ENCODE measurements around the gene ESRRG.

ESRRG gene

GRCh38 chr1:216606047-216606637 lies 117.1 kb downstream of the ESRRG start:
- Histone ChIP-seq H2BK120ac (ENCODE audit: low read depth, low read length) (no peak overlapping the region), H3K18ac (ENCODE audit: low read length) (no peak overlapping the region), H3K27me3 (ENCODE audit: control insufficient read depth in 3 of 3, insufficient read depth in 3 of 3, low read depth in 1 of 3, low read length in 3 of 3) (no peaks in the 10 kb centered on the region), H2BK5ac (ENCODE audit: low read length) (no peak overlapping the region), H3K27ac (replicated peaks; ENCODE audit: low read length) (no peak overlapping the region), H3K4ac (ENCODE audit: low read length) (no peak overlapping the region), H2BK12ac (ENCODE audit: low read length) (no peak overlapping the region), H3K9ac (ENCODE audit: low read depth, low read length, poor library complexity) (no peak overlapping the region), H3K14ac (ENCODE audit: low read length) (no peak overlapping the region), H4K8ac (ENCODE audit: low read depth, low read length) (no peak overlapping the region), H3K9me3 (replicated peaks in 1 of 2; ENCODE audit: control insufficient read depth in 2 of 2, insufficient read depth in 1 of 2, low read depth in 1 of 2, low read length in 2 of 2) (no peaks in the 10 kb centered on the region), H3K36me3 (replicated peaks in 1 of 2; ENCODE audit: control insufficient read depth in 2 of 2, insufficient read depth in 2 of 2, low read length in 2 of 2) (no peaks in the 10 kb centered on the region), H2BK15ac (ENCODE audit: low read length) (no peak overlapping the region), H4K91ac (ENCODE audit: low read depth, low read length, poor library complexity) (no peak overlapping the region), H3K4me2 (ENCODE audit: insufficient read depth, low read length, poor library complexity, severe bottlenecking) (no peak overlapping the region), H2AK5ac (ENCODE audit: low read depth, low read length) (no peak overlapping the region), H3K23ac (ENCODE audit: low read depth, low read length, poor library complexity) (no peak overlapping the region), H3K79me1 (ENCODE audit: low read depth, low read length) (no peaks in the 10 kb centered on the region), H3K4me3 (ENCODE audit: low read length in 2 of 2) (no peak overlapping the region), H3K4me1 (ENCODE audit: control insufficient read depth in 2 of 2, insufficient read depth in 1 of 2, low read depth in 1 of 2, low read length in 2 of 2) (peaks cover 5 to 7% of the 10 kb centered on the region in 2 donors), H2AFZ (ENCODE audit: low read length) (peak overlapping the region; percentile 21)
- WGBS, 2 donors (ENCODE audit: extremely low coverage in 2 of 2, insufficient read length in 2 of 2, insufficient replicate concordance in 1 of 2), result no CpG with 5 or more reads among the region's 4 CpGs
- DNase-seq (ENCODE audit: low spot score), result no peak

GRCh38 chr1:216604771-216605170 lies 118.5 kb downstream of the ESRRG start:
- no peak overlapping the region for H3K4me2 ChIP-seq (ENCODE audit: insufficient read depth, low read length, poor library complexity, severe bottlenecking)
- no peak overlapping the region for H3K14ac ChIP-seq (ENCODE audit: low read length)
- H2AK5ac ChIP-seq (ENCODE audit: low read depth, low read length), result no peak overlapping the region
- no peak overlapping the region for H2BK15ac ChIP-seq (ENCODE audit: low read length)
- no peak overlapping the region for H4K91ac ChIP-seq (ENCODE audit: low read depth, low read length, poor library complexity)
- H2BK5ac ChIP-seq (ENCODE audit: low read length), result no peak overlapping the region
- WGBS, 2 donors (ENCODE audit: extremely low coverage in 2 of 2, insufficient read length in 2 of 2, insufficient replicate concordance in 1 of 2), result no CpG with 5 or more reads among the region's 1 CpG
- no peaks in the 10 kb centered on the region for H3K9me3 ChIP-seq (replicated peaks in 1 of 2; ENCODE audit: control insufficient read depth in 2 of 2, insufficient read depth in 1 of 2, low read depth in 1 of 2, low read length in 2 of 2)
- H3K27ac ChIP-seq (replicated peaks; ENCODE audit: low read length), result no peak overlapping the region
- H3K36me3 ChIP-seq (replicated peaks in 1 of 2; ENCODE audit: control insufficient read depth in 2 of 2, insufficient read depth in 2 of 2, low read length in 2 of 2), result no peaks in the 10 kb centered on the region
- H2BK120ac ChIP-seq (ENCODE audit: low read depth, low read length), result no peak overlapping the region
- no peak overlapping the region for H4K8ac ChIP-seq (ENCODE audit: low read depth, low read length)
- H3K9ac ChIP-seq (ENCODE audit: low read depth, low read length, poor library complexity), result no peak overlapping the region
- no peak overlapping the region for H3K4ac ChIP-seq (ENCODE audit: low read length)
- no peaks in the 10 kb centered on the region for H3K27me3 ChIP-seq (ENCODE audit: control insufficient read depth in 3 of 3, insufficient read depth in 3 of 3, low read depth in 1 of 3, low read length in 3 of 3)
- H3K23ac ChIP-seq (ENCODE audit: low read depth, low read length, poor library complexity), result no peak overlapping the region
- peaks cover 8 to 12% of the 10 kb centered on the region in 2 donors for H3K4me1 ChIP-seq (ENCODE audit: control insufficient read depth in 2 of 2, insufficient read depth in 1 of 2, low read depth in 1 of 2, low read length in 2 of 2)
- H2AFZ ChIP-seq (ENCODE audit: low read length), result no peak overlapping the region
- H3K18ac ChIP-seq (ENCODE audit: low read length), result no peak overlapping the region
- no peak for DNase-seq (ENCODE audit: low spot score)
- no peaks in the 10 kb centered on the region for H3K79me1 ChIP-seq (ENCODE audit: low read depth, low read length)
- no peak overlapping the region for H2BK12ac ChIP-seq (ENCODE audit: low read length)
- no peak overlapping the region for H3K4me3 ChIP-seq (ENCODE audit: low read length in 2 of 2)

GRCh38 chr1:216600730-216601609 lies 122.3 kb downstream of the ESRRG start:
- Histone ChIP-seq H2BK12ac (ENCODE audit: low read length) (no peak overlapping the region), H3K18ac (ENCODE audit: low read length) (peak overlapping the region; percentile 94), H3K9ac (ENCODE audit: low read depth, low read length, poor library complexity) (peak overlapping the region; percentile 87), H2AK5ac (ENCODE audit: low read depth, low read length) (no peak overlapping the region), H3K79me1 (ENCODE audit: low read depth, low read length) (no peaks in the 10 kb centered on the region), H4K8ac (ENCODE audit: low read depth, low read length) (no peak overlapping the region), H2AFZ (ENCODE audit: low read length) (peak overlapping the region; percentile 96), H3K27me3 (ENCODE audit: control insufficient read depth in 3 of 3, insufficient read depth in 3 of 3, low read depth in 1 of 3, low read length in 3 of 3) (no peaks in the 10 kb centered on the region), H3K4me2 (ENCODE audit: insufficient read depth, low read length, poor library complexity, severe bottlenecking) (peak overlapping the region; percentile 56), H3K9me3 (replicated peaks in 1 of 2; ENCODE audit: control insufficient read depth in 2 of 2, insufficient read depth in 1 of 2, low read depth in 1 of 2, low read length in 2 of 2) (no peaks in the 10 kb centered on the region), H3K4me3 (ENCODE audit: low read length in 2 of 2) (peak overlapping the region; percentile 62 to 70), H3K4me1 (ENCODE audit: control insufficient read depth in 2 of 2, insufficient read depth in 1 of 2, low read depth in 1 of 2, low read length in 2 of 2) (peaks cover 9 to 13% of the 10 kb centered on the region in 2 donors), H3K27ac (replicated peaks; ENCODE audit: low read length) (peak overlapping the region; percentile 90), H3K23ac (ENCODE audit: low read depth, low read length, poor library complexity) (no peak overlapping the region), H2BK5ac (ENCODE audit: low read length) (peak overlapping the region; percentile 85), H2BK120ac (ENCODE audit: low read depth, low read length) (no peak overlapping the region), H2BK15ac (ENCODE audit: low read length) (no peak overlapping the region), H3K14ac (ENCODE audit: low read length) (no peak overlapping the region), H3K36me3 (replicated peaks in 1 of 2; ENCODE audit: control insufficient read depth in 2 of 2, insufficient read depth in 2 of 2, low read length in 2 of 2) (no peaks in the 10 kb centered on the region), H3K4ac (ENCODE audit: low read length) (no peak overlapping the region), H4K91ac (ENCODE audit: low read depth, low read length, poor library complexity) (no peak overlapping the region)
- no CpG with 5 or more reads among the region's 58 CpGs for WGBS, 2 donors (ENCODE audit: extremely low coverage in 2 of 2, insufficient read length in 2 of 2, insufficient replicate concordance in 1 of 2)
- DNase-seq (ENCODE audit: low spot score), result peak; percentile 65

GRCh38 chr1:216599851-216600250 lies 123.4 kb downstream of the ESRRG start:
- Histone ChIP-seq H3K79me1 (ENCODE audit: low read depth, low read length) (no peaks in the 10 kb centered on the region), H3K18ac (ENCODE audit: low read length) (no peak overlapping the region), H3K36me3 (replicated peaks in 1 of 2; ENCODE audit: control insufficient read depth in 2 of 2, insufficient read depth in 2 of 2, low read length in 2 of 2) (no peaks in the 10 kb centered on the region), H2BK5ac (ENCODE audit: low read length) (no peak overlapping the region), H2BK12ac (ENCODE audit: low read length) (no peak overlapping the region), H2BK15ac (ENCODE audit: low read length) (no peak overlapping the region), H3K9ac (ENCODE audit: low read depth, low read length, poor library complexity) (no peak overlapping the region), H2BK120ac (ENCODE audit: low read depth, low read length) (no peak overlapping the region), H3K14ac (ENCODE audit: low read length) (no peak overlapping the region), H4K91ac (ENCODE audit: low read depth, low read length, poor library complexity) (no peak overlapping the region), H2AK5ac (ENCODE audit: low read depth, low read length) (no peak overlapping the region), H3K4me3 (ENCODE audit: low read length in 2 of 2) (no peak overlapping the region), H3K4me1 (ENCODE audit: control insufficient read depth in 2 of 2, insufficient read depth in 1 of 2, low read depth in 1 of 2, low read length in 2 of 2) (peaks cover 11 to 14% of the 10 kb centered on the region in 2 donors), H4K8ac (ENCODE audit: low read depth, low read length) (no peak overlapping the region), H3K4ac (ENCODE audit: low read length) (no peak overlapping the region), H3K4me2 (ENCODE audit: insufficient read depth, low read length, poor library complexity, severe bottlenecking) (no peak overlapping the region), H3K27ac (replicated peaks; ENCODE audit: low read length) (peak overlapping the region; percentile 90), H3K27me3 (ENCODE audit: control insufficient read depth in 3 of 3, insufficient read depth in 3 of 3, low read depth in 1 of 3, low read length in 3 of 3) (no peaks in the 10 kb centered on the region), H3K23ac (ENCODE audit: low read depth, low read length, poor library complexity) (no peak overlapping the region), H3K9me3 (replicated peaks in 1 of 2; ENCODE audit: control insufficient read depth in 2 of 2, insufficient read depth in 1 of 2, low read depth in 1 of 2, low read length in 2 of 2) (no peaks in the 10 kb centered on the region), H2AFZ (ENCODE audit: low read length) (peak overlapping the region; percentile 96)
- DNase-seq (ENCODE audit: low spot score), result peak; percentile 42
- WGBS, 2 donors (ENCODE audit: extremely low coverage in 2 of 2, insufficient read length in 2 of 2, insufficient replicate concordance in 1 of 2), result no CpG with 5 or more reads among the region's 6 CpGs
